Effector memory CD4-positive, alpha-beta T cell (primary cell): ENCODE data around the gene TMEM120A.

Experiments used
- DNase-seq, 3 donors: peaks; one replicate each; pipeline ENCODE4 v3.0.0-alpha.2; 2020
- H3K27ac ChIP-seq: 2 replicates; pipeline ENCODE4 v1.7.0; 2013; ENCODE audit warnings: mild to moderate bottlenecking, low read length, moderate library complexity; ENCODE audit not compliant: insufficient read depth, poor library complexity, severe bottlenecking
- H3K27me3 ChIP-seq: replicated peaks from 2 replicates; pipeline ENCODE4 v1.7.0; 2013; ENCODE audit warnings: mild to moderate bottlenecking, low read length; ENCODE audit not compliant: insufficient read depth, control insufficient read depth, poor library complexity, severe bottlenecking
- H3K36me3 ChIP-seq: 2 replicates; pipeline ENCODE4 v1.7.0; 2013; ENCODE audit warnings: mild to moderate bottlenecking, low read length, moderate library complexity; ENCODE audit not compliant: control insufficient read depth, insufficient read depth
- H3K4me1 ChIP-seq: 2 replicates; pipeline ENCODE4 v1.7.0; 2013; ENCODE audit warnings: low read length, mild to moderate bottlenecking; ENCODE audit not compliant: control insufficient read depth, insufficient read depth, poor library complexity, severe bottlenecking
- H3K4me3 ChIP-seq: 2 replicates; pipeline ENCODE4 v1.7.0; 2013; ENCODE audit warnings: low read length, low read depth, mild to moderate bottlenecking; ENCODE audit not compliant: insufficient read depth, poor library complexity, severe bottlenecking
- H3K9me3 ChIP-seq: 2 replicates; pipeline ENCODE4 v1.7.0; 2013; ENCODE audit warnings: mild to moderate bottlenecking, low read length, moderate library complexity; ENCODE audit not compliant: control insufficient read depth

Gene TMEM120A

GRCh38 chr7:75968561-75969001 is 25.8 kb downstream of the TMEM120A start:
- Histone ChIP-seq H3K36me3 (peaks cover 6% of the 10 kb centered on the region), H3K9me3 (no peaks in the 10 kb centered on the region), H3K4me3 (no peak overlapping the region), H3K27ac (no peak overlapping the region), H3K4me1 (no peaks in the 10 kb centered on the region), H3K27me3 (no peaks in the 10 kb centered on the region)
- DNase-seq, result no peak

GRCh38 chr7:75968012-75968411 is 26.4 kb downstream of the TMEM120A start:
- no peak for DNase-seq
- Histone ChIP-seq H3K4me3 (no peak overlapping the region), H3K36me3 (peaks cover 6% of the 10 kb centered on the region), H3K27me3 (no peaks in the 10 kb centered on the region), H3K27ac (no peak overlapping the region), H3K9me3 (no peaks in the 10 kb centered on the region), H3K4me1 (no peaks in the 10 kb centered on the region)

- H3K27ac ChIP-seq, result no peak overlapping the region
- H3K27me3 ChIP-seq, result no peaks in the 10 kb centered on the region
- H3K36me3 ChIP-seq, result peaks cover 5% of the 10 kb centered on the region
- no peaks in the 10 kb centered on the region for H3K9me3 ChIP-seq
- H3K4me3 ChIP-seq, result no peak overlapping the region
- H3K4me1 ChIP-seq, result no peaks in the 10 kb centered on the region
- no peak for DNase-seq
Observed at GRCh38 chr7:75967487-75967997, 26.9 kb downstream of the TMEM120A start.

- H3K27ac ChIP-seq, result no peak overlapping the region
- H3K4me1 ChIP-seq, result no peaks in the 10 kb centered on the region
- no peak for DNase-seq
- H3K36me3 ChIP-seq, result no peaks in the 10 kb centered on the region
- no peak overlapping the region for H3K4me3 ChIP-seq
- H3K27me3 ChIP-seq, result no peaks in the 10 kb centered on the region
- H3K9me3 ChIP-seq, result no peaks in the 10 kb centered on the region
Observed at GRCh38 chr7:75967055-75967454, 27.3 kb downstream of the TMEM120A start.

- no peak overlapping the region for H3K4me3 ChIP-seq
Observed at GRCh38 chr7:75966190-75966961, 28.0 kb downstream of the TMEM120A start.

GRCh38 chr7:75965617-75966016 is 28.8 kb downstream of the TMEM120A start:
- H3K9me3 ChIP-seq, result no peaks in the 10 kb centered on the region

More at GRCh38 chr7:75966190-75966961, 28.0 kb downstream of the TMEM120A start:
- Histone ChIP-seq H3K27ac (no peak overlapping the region), H3K36me3 (peaks cover 2% of the 10 kb centered on the region), H3K27me3 (no peaks in the 10 kb centered on the region), H3K9me3 (no peaks in the 10 kb centered on the region), H3K4me1 (no peaks in the 10 kb centered on the region)
- no peak for DNase-seq

GRCh38 chr7:75963381-75963995 is 30.9 kb downstream of the TMEM120A start:
- Histone ChIP-seq H3K4me1 (no peaks in the 10 kb centered on the region), H3K4me3 (no peak overlapping the region), H3K9me3 (no peaks in the 10 kb centered on the region), H3K36me3 (peaks cover 8% of the 10 kb centered on the region), H3K27me3 (no peaks in the 10 kb centered on the region), H3K27ac (no peak overlapping the region)
- no peak for DNase-seq

More at GRCh38 chr7:75965617-75966016, 28.8 kb downstream of the TMEM120A start:
- H3K4me3 ChIP-seq, result no peak overlapping the region
- peaks cover 5% of the 10 kb centered on the region for H3K36me3 ChIP-seq
- no peak for DNase-seq
- no peak overlapping the region for H3K27ac ChIP-seq
- H3K4me1 ChIP-seq, result no peaks in the 10 kb centered on the region
- H3K27me3 ChIP-seq, result no peaks in the 10 kb centered on the region

- Histone ChIP-seq H3K27ac (no peak overlapping the region), H3K36me3 (peaks cover 14% of the 10 kb centered on the region), H3K9me3 (no peaks in the 10 kb centered on the region), H3K4me3 (no peak overlapping the region), H3K27me3 (no peaks in the 10 kb centered on the region), H3K4me1 (no peaks in the 10 kb centered on the region)
- DNase-seq, result no peak
Observed at GRCh38 chr7:75962607-75963380, 31.6 kb downstream of the TMEM120A start.

GRCh38 chr7:75961218-75961617 is 33.2 kb downstream of the TMEM120A start:
- peaks cover 17% of the 10 kb centered on the region for H3K36me3 ChIP-seq

More at GRCh38 chr7:75961218-75961617, 33.2 kb downstream of the TMEM120A start:
- Histone ChIP-seq H3K27me3 (no peaks in the 10 kb centered on the region), H3K4me1 (no peaks in the 10 kb centered on the region), H3K9me3 (no peaks in the 10 kb centered on the region), H3K27ac (no peak overlapping the region), H3K4me3 (no peak overlapping the region)
- no peak for DNase-seq
